ENCODE data around the gene PIP4K2C.
"Not testable (repeated sequence)": the region's sequence is repeated elsewhere in the genome, so short reads cannot be mapped to it uniquely, and the experiment has no call there.

The PIP4K2C gene

GRCh38 chr12:57560516-57560915 is 30.5 kb upstream of the PIP4K2C start:
- peaks cover 3% of the 10 kb centered on the region; the same call in 1 of the 2 replicates for H3K36me3 ChIP-seq (ENCODE audit: control insufficient read depth, insufficient read depth, low read length)
- WGBS (ENCODE audit: insufficient coverage, insufficient read length): no CpG with 5 or more reads among the region's 2 CpGs
- H3K27me3 ChIP-seq (ENCODE audit: control insufficient read depth, insufficient read depth, low read length): no peaks in the 10 kb centered on the region
- no peak overlapping the region for H3K4me3 ChIP-seq (ENCODE audit: low read length)
- H3K4me1 ChIP-seq (ENCODE audit: control insufficient read depth, insufficient read depth, low read length): peaks cover 2% of the 10 kb centered on the region; the same call in 1 of the 2 replicates
- DNase-seq (ENCODE audit: low read depth, low spot score): no peak
- no peaks in the 10 kb centered on the region for H3K9me3 ChIP-seq (ENCODE audit: control insufficient read depth, insufficient read depth, low read length)
- no peak overlapping the region for H3K27ac ChIP-seq (ENCODE audit: low read length)

- not testable (repeated sequence) for H3K4me1 ChIP-seq (ENCODE audit: control insufficient read depth, insufficient read depth, low read length); H3K27me3 ChIP-seq (ENCODE audit: control insufficient read depth, insufficient read depth, low read length); H3K4me3 ChIP-seq (ENCODE audit: low read length); DNase-seq (ENCODE audit: low read depth, low spot score); H3K9me3 ChIP-seq (ENCODE audit: control insufficient read depth, insufficient read depth, low read length); H3K27ac ChIP-seq (ENCODE audit: low read length); H3K36me3 ChIP-seq (ENCODE audit: control insufficient read depth, insufficient read depth, low read length)
- WGBS (ENCODE audit: insufficient coverage, insufficient read length): no CpG with 5 or more reads among the region's 1 CpG
Observed at GRCh38 chr12:57561117-57561516, 29.9 kb upstream of the PIP4K2C start.

DNA sequence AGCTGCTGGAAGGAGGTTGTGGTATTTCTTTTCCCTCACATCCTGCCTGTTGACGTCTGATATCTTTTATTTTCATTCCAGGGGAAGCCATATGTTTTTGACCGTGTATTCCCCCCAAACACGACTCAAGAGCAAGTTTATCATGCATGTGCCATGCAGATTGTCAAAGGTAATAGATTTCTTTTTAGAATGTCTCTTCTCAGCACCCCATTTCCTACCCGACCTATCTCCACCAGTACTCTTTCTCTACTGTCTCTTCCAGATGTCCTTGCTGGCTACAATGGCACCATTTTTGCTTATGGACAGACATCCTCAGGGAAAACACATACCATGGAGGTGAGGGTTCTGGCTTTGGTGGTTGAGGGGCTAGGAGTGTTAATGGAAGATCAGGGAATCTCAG is 27.6 kb upstream of the PIP4K2C start:
- no CpG with 5 or more reads among the region's 4 CpGs for WGBS (ENCODE audit: insufficient coverage, insufficient read length)

GRCh38 chr12:57564178-57564740 is 26.7 kb upstream of the PIP4K2C start:
- H3K27me3 ChIP-seq (ENCODE audit: control insufficient read depth, insufficient read depth, low read length): no peaks in the 10 kb centered on the region

More for the DNA sequence above, 27.6 kb upstream of the PIP4K2C start:
- no peaks in the 10 kb centered on the region for H3K27me3 ChIP-seq (ENCODE audit: control insufficient read depth, insufficient read depth, low read length)
- H3K9me3 ChIP-seq (ENCODE audit: control insufficient read depth, insufficient read depth, low read length): no peaks in the 10 kb centered on the region
- no peak overlapping the region for H3K4me3 ChIP-seq (ENCODE audit: low read length)
- H3K36me3 ChIP-seq (ENCODE audit: control insufficient read depth, insufficient read depth, low read length): peaks cover 3% of the 10 kb centered on the region; the same call in 1 of the 2 replicates
- no peaks in the 10 kb centered on the region for H3K4me1 ChIP-seq (ENCODE audit: control insufficient read depth, insufficient read depth, low read length)
- no peak overlapping the region for H3K27ac ChIP-seq (ENCODE audit: low read length)
- DNase-seq (ENCODE audit: low read depth, low spot score): no peak

DNA sequence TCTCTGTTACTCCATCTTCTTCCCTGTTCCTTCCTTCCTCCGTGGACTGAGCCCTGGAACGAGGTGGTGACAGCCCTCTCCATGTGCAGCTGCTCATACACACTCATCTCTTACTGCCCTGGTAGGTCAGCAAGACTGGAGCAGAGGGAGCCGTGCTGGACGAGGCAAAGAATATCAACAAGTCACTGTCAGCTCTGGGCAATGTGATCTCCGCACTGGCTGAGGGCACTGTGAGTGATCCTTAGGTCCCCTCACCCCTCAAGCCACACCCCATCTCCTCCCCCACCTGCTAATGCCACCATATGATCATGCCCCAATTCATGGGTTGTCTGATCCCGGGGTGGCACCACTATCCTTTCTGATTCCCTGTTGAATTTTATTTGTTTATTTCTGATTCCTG is 22.2 kb upstream of the PIP4K2C start:
- no CpG with 5 or more reads among the region's 6 CpGs for WGBS (ENCODE audit: insufficient coverage, insufficient read length)

More at GRCh38 chr12:57564178-57564740, 26.7 kb upstream of the PIP4K2C start:
- H3K27ac ChIP-seq (ENCODE audit: low read length): no peak overlapping the region
- no peak for DNase-seq (ENCODE audit: low read depth, low spot score)
- peaks cover 6% of the 10 kb centered on the region for H3K36me3 ChIP-seq (ENCODE audit: control insufficient read depth, insufficient read depth, low read length)
- H3K4me3 ChIP-seq (ENCODE audit: low read length): no peak overlapping the region
- no CpG with 5 or more reads among the region's 7 CpGs for WGBS (ENCODE audit: insufficient coverage, insufficient read length)
- no peaks in the 10 kb centered on the region for H3K9me3 ChIP-seq (ENCODE audit: control insufficient read depth, insufficient read depth, low read length)
- no peaks in the 10 kb centered on the region for H3K4me1 ChIP-seq (ENCODE audit: control insufficient read depth, insufficient read depth, low read length)

GRCh38 chr12:57569858-57570257 is 21.1 kb upstream of the PIP4K2C start:
- H3K27ac ChIP-seq (ENCODE audit: low read length): no peak overlapping the region
- no peaks in the 10 kb centered on the region for H3K9me3 ChIP-seq (ENCODE audit: control insufficient read depth, insufficient read depth, low read length)
- no CpG with 5 or more reads among the region's 18 CpGs for WGBS (ENCODE audit: insufficient coverage, insufficient read length)
- no peak overlapping the region for H3K4me3 ChIP-seq (ENCODE audit: low read length)
- peaks cover 21% of the 10 kb centered on the region for H3K36me3 ChIP-seq (ENCODE audit: control insufficient read depth, insufficient read depth, low read length)
- no peaks in the 10 kb centered on the region for H3K27me3 ChIP-seq (ENCODE audit: control insufficient read depth, insufficient read depth, low read length)
- no peaks in the 10 kb centered on the region for H3K4me1 ChIP-seq (ENCODE audit: control insufficient read depth, insufficient read depth, low read length)
- DNase-seq (ENCODE audit: low read depth, low spot score): no peak

More for the DNA sequence above, 22.2 kb upstream of the PIP4K2C start:
- H3K4me1 ChIP-seq (ENCODE audit: control insufficient read depth, insufficient read depth, low read length): no peaks in the 10 kb centered on the region
- peaks cover 23% of the 10 kb centered on the region for H3K36me3 ChIP-seq (ENCODE audit: control insufficient read depth, insufficient read depth, low read length)
- no peak overlapping the region for H3K4me3 ChIP-seq (ENCODE audit: low read length)
- H3K27ac ChIP-seq (ENCODE audit: low read length): no peak overlapping the region
- H3K9me3 ChIP-seq (ENCODE audit: control insufficient read depth, insufficient read depth, low read length): no peaks in the 10 kb centered on the region
- DNase-seq (ENCODE audit: low read depth, low spot score): no peak
- H3K27me3 ChIP-seq (ENCODE audit: control insufficient read depth, insufficient read depth, low read length): no peaks in the 10 kb centered on the region

DNA sequence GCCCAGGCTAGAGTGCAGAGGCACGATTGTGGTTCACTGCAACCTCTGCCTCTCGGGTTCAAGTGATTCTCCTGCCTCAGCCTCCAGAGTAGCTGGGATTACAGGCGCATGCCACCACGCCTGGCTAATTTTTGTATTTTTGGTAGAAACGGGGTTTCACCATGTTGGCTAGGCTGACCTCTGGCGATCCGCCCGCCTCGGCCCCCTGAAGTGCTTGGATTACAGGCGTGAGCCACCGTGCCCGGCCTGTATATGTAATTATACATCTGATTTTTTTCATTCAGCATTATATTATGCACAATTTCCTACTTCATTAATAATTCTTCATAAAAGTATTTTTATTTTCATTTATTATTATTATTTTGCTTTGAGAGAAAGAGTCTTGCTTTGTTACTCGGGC is 20.6 kb upstream of the PIP4K2C start:
- no CpG with 5 or more reads among the region's 13 CpGs for WGBS (ENCODE audit: insufficient coverage, insufficient read length)
- not testable (repeated sequence) for H3K27me3 ChIP-seq (ENCODE audit: control insufficient read depth, insufficient read depth, low read length); H3K4me3 ChIP-seq (ENCODE audit: low read length); H3K27ac ChIP-seq (ENCODE audit: low read length); DNase-seq (ENCODE audit: low read depth, low spot score); H3K9me3 ChIP-seq (ENCODE audit: control insufficient read depth, insufficient read depth, low read length); H3K4me1 ChIP-seq (ENCODE audit: control insufficient read depth, insufficient read depth, low read length)
- H3K36me3 ChIP-seq (ENCODE audit: control insufficient read depth, insufficient read depth, low read length): peaks cover 21% of the 10 kb centered on the region

GRCh38 chr12:57571926-57572762 is 18.8 kb upstream of the PIP4K2C start:
- Histone ChIP-seq H3K4me1 (ENCODE audit: control insufficient read depth, insufficient read depth, low read length) (no peaks in the 10 kb centered on the region), H3K27me3 (ENCODE audit: control insufficient read depth, insufficient read depth, low read length) (no peaks in the 10 kb centered on the region), H3K4me3 (ENCODE audit: low read length) (no peak overlapping the region), H3K27ac (ENCODE audit: low read length) (no peak overlapping the region), H3K9me3 (ENCODE audit: control insufficient read depth, insufficient read depth, low read length) (no peaks in the 10 kb centered on the region), H3K36me3 (ENCODE audit: control insufficient read depth, insufficient read depth, low read length) (peaks cover 29% of the 10 kb centered on the region)
- DNase-seq (ENCODE audit: low read depth, low spot score): no peak
- no CpG with 5 or more reads among the region's 12 CpGs for WGBS (ENCODE audit: insufficient coverage, insufficient read length)

GRCh38 chr12:57574795-57575194 is 16.2 kb upstream of the PIP4K2C start:
- Histone ChIP-seq H3K27me3 (ENCODE audit: control insufficient read depth, insufficient read depth, low read length) (no peaks in the 10 kb centered on the region), H3K4me3 (ENCODE audit: low read length) (no peak overlapping the region), H3K27ac (ENCODE audit: low read length) (no peak overlapping the region), H3K9me3 (ENCODE audit: control insufficient read depth, insufficient read depth, low read length) (no peaks in the 10 kb centered on the region), H3K36me3 (ENCODE audit: control insufficient read depth, insufficient read depth, low read length) (peaks cover 21% of the 10 kb centered on the region), H3K4me1 (ENCODE audit: control insufficient read depth, insufficient read depth, low read length) (no peaks in the 10 kb centered on the region)
- no peak for DNase-seq (ENCODE audit: low read depth, low spot score)
- WGBS (ENCODE audit: insufficient coverage, insufficient read length): no CpG with 5 or more reads among the region's 10 CpGs

DNA sequence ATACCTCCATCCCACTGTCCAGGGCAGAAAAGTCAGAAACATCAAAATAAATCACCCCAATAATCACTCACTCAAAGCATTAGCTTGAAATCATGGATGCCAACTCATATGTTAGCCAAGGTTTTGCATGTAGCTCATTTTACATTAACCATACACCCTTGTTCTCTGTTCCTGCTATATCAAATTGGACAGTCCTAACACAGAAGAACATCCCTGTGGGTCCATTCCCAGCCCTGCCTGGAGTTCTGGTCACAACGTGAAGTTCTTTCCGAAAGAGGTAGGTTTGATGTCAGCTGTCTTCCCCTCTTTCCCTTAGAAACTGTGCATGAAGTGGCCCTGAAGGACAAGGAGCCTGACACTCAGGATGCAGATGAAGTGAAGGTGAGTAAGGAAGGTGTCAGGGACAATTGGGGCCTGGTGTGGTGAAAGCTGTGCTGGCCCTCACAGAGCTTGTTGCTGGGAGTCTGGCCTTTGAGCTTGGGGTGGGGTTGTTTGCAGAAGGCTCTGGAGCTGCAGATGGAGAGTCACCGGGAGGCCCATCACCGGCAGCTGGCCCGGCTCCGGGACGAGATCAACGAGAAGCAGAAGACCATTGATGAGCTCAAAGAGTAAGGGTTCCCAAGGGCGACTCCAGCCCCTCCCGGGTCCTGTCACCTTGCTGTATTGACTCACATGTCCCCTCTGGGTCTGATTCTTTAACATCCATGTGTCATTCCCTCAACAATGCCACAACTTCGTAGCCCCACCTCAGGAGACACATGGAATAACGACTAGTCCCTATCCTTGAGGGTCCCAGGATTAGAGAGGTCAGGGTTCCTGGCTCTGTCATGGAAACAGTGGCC is 15.0 kb upstream of the PIP4K2C start:
- H3K36me3 ChIP-seq (ENCODE audit: control insufficient read depth, insufficient read depth, low read length): peaks cover 18% of the 10 kb centered on the region; the same call in 1 of the 2 replicates
- no peaks in the 10 kb centered on the region for H3K9me3 ChIP-seq (ENCODE audit: control insufficient read depth, insufficient read depth, low read length)
- no peak overlapping the region for H3K4me3 ChIP-seq (ENCODE audit: low read length)
- no CpG with 5 or more reads among the region's 12 CpGs for WGBS (ENCODE audit: insufficient coverage, insufficient read length)
- no peak for DNase-seq (ENCODE audit: low read depth, low spot score)
- no peaks in the 10 kb centered on the region for H3K4me1 ChIP-seq (ENCODE audit: control insufficient read depth, insufficient read depth, low read length)
- no peak overlapping the region for H3K27ac ChIP-seq (ENCODE audit: low read length)
- H3K27me3 ChIP-seq (ENCODE audit: control insufficient read depth, insufficient read depth, low read length): no peaks in the 10 kb centered on the region

All from iPS DF 6.9 (cell line).